ENCODE data around the gene PTPRM.

PTPRM gene

GRCh38 chr18:7600036-7600435 is 32.9 kb downstream of the PTPRM start:
- DNase-seq (ENCODE audit: low spot score): no peak

GRCh38 chr18:7600528-7601245 is 33.6 kb downstream of the PTPRM start:
- no peak for DNase-seq (ENCODE audit: low spot score)

- DNase-seq (ENCODE audit: low spot score): no peak
These were observed 34.1 kb downstream of the PTPRM start for GRCh38 chr18:7601246-7601615.

- no peak for DNase-seq (ENCODE audit: low spot score)
These were observed 34.8 kb downstream of the PTPRM start for GRCh38 chr18:7601936-7602335.

GRCh38 chr18:7603259-7604000 is 36.3 kb downstream of the PTPRM start:
- DNase-seq (ENCODE audit: low spot score): no peak

GRCh38 chr18:7604361-7604760 is 37.2 kb downstream of the PTPRM start:
- DNase-seq (ENCODE audit: low spot score): no peak

- no peak for DNase-seq (ENCODE audit: low spot score)
These were observed 38.6 kb downstream of the PTPRM start for GRCh38 chr18:7605705-7606104.

GRCh38 chr18:7607540-7608173 is 40.5 kb downstream of the PTPRM start:
- no peak for DNase-seq (ENCODE audit: low spot score)

- DNase-seq (ENCODE audit: low spot score): no peak
These were observed 41.0 kb downstream of the PTPRM start for GRCh38 chr18:7608174-7608550.

- DNase-seq (ENCODE audit: low spot score): no peak
These were observed 41.7 kb downstream of the PTPRM start for GRCh38 chr18:7608781-7609201.

GRCh38 chr18:7609617-7610016 is 42.5 kb downstream of the PTPRM start:
- no peak for DNase-seq (ENCODE audit: low spot score)

GRCh38 chr18:7614042-7614441 is 46.9 kb downstream of the PTPRM start:
- DNase-seq (ENCODE audit: low spot score): no peak

- no peak for DNase-seq (ENCODE audit: low spot score)
These were observed 48.7 kb downstream of the PTPRM start for GRCh38 chr18:7615840-7616239.

- DNase-seq (ENCODE audit: low spot score): no peak
These were observed 49.5 kb downstream of the PTPRM start for GRCh38 chr18:7616661-7617060.

- DNase-seq (ENCODE audit: low spot score): no peak
These were observed 50.8 kb downstream of the PTPRM start for GRCh38 chr18:7617738-7618422.

- no peak for DNase-seq (ENCODE audit: low spot score)
These were observed 51.9 kb downstream of the PTPRM start for GRCh38 chr18:7618891-7619442.

- no peak for DNase-seq (ENCODE audit: low spot score)
These were observed 52.6 kb downstream of the PTPRM start for GRCh38 chr18:7619676-7620075.

- no peak for DNase-seq (ENCODE audit: low spot score)
These were observed 55.6 kb downstream of the PTPRM start for GRCh38 chr18:7622721-7623120.

- DNase-seq (ENCODE audit: low spot score): no peak
These were observed 56.6 kb downstream of the PTPRM start for GRCh38 chr18:7623681-7624080.

- DNase-seq (ENCODE audit: low spot score): no peak
These were observed 57.6 kb downstream of the PTPRM start for GRCh38 chr18:7624697-7625096.

- DNase-seq (ENCODE audit: low spot score): no peak
These were observed 59.2 kb downstream of the PTPRM start for GRCh38 chr18:7626175-7626921.
